ENCODE results near the gene CNTNAP2. TPM values are rescaled to one million over a fixed set of nuclear protein-coding genes. Genes with fewer than 3 reads are reported as not detected.

CNTNAP2 gene
- total RNA-seq, 2 experiments from 2014 or later, result 0.19 to 0.22 TPM

GRCh38 chr7:146494952-146495596, 378.5 kb downstream of the CNTNAP2 start:
- H3K4me3 Mint-ChIP-seq, result no peak overlapping the region
- peaks cover 2% of the 10 kb centered on the region for H3K9me3 Mint-ChIP-seq
- no peaks in the 10 kb centered on the region for H3K4me1 Mint-ChIP-seq
- no peaks in the 10 kb centered on the region for H3K36me3 Mint-ChIP-seq
- H3K27me3 Mint-ChIP-seq, result no peaks in the 10 kb centered on the region
- no peak for DNase-seq
- no peak overlapping the region for H3K27ac Mint-ChIP-seq

- Mint-ChIP-seq H3K9me3 (peaks cover 5% of the 10 kb centered on the region), H3K4me3 (no peak overlapping the region), H3K27ac (no peak overlapping the region), H3K27me3 (no peaks in the 10 kb centered on the region), H3K36me3 (no peaks in the 10 kb centered on the region), H3K4me1 (no peaks in the 10 kb centered on the region)
- DNase-seq, result no peak
Observed at GRCh38 chr7:146496657-146497056, 380.1 kb downstream of the CNTNAP2 start.

- Mint-ChIP-seq H3K27me3 (no peaks in the 10 kb centered on the region), H3K27ac (no peak overlapping the region), H3K9me3 (peaks cover 5% of the 10 kb centered on the region), H3K4me3 (no peak overlapping the region), H3K36me3 (no peaks in the 10 kb centered on the region), H3K4me1 (no peaks in the 10 kb centered on the region)
- no peak for DNase-seq
Observed at GRCh38 chr7:146499970-146500369, 383.4 kb downstream of the CNTNAP2 start.

- Mint-ChIP-seq H3K9me3 (peaks cover 8% of the 10 kb centered on the region), H3K4me3 (no peak overlapping the region), H3K27ac (no peak overlapping the region), H3K4me1 (no peaks in the 10 kb centered on the region), H3K36me3 (no peaks in the 10 kb centered on the region), H3K27me3 (no peaks in the 10 kb centered on the region)
- no peak for DNase-seq
Observed at GRCh38 chr7:146503844-146504243, 387.2 kb downstream of the CNTNAP2 start.

GRCh38 chr7:146510088-146510680, 393.6 kb downstream of the CNTNAP2 start:
- DNase-seq, result no peak
- no peaks in the 10 kb centered on the region for H3K36me3 Mint-ChIP-seq
- no peaks in the 10 kb centered on the region for H3K27me3 Mint-ChIP-seq
- H3K27ac Mint-ChIP-seq, result no peak overlapping the region
- H3K9me3 Mint-ChIP-seq, result peaks cover 32% of the 10 kb centered on the region
- H3K4me3 Mint-ChIP-seq, result no peak overlapping the region
- H3K4me1 Mint-ChIP-seq, result no peaks in the 10 kb centered on the region

- Mint-ChIP-seq H3K4me3 (no peak overlapping the region), H3K36me3 (no peaks in the 10 kb centered on the region), H3K9me3 (peaks cover 27% of the 10 kb centered on the region), H3K27me3 (no peaks in the 10 kb centered on the region), H3K4me1 (no peaks in the 10 kb centered on the region), H3K27ac (no peak overlapping the region)
- no peak for DNase-seq
Observed at GRCh38 chr7:146514304-146514703, 397.7 kb downstream of the CNTNAP2 start.

GRCh38 chr7:146528581-146528980, 412.0 kb downstream of the CNTNAP2 start:
- Mint-ChIP-seq H3K27ac (no peak overlapping the region), H3K4me1 (no peaks in the 10 kb centered on the region), H3K4me3 (no peak overlapping the region), H3K9me3 (peaks cover 3% of the 10 kb centered on the region), H3K27me3 (no peaks in the 10 kb centered on the region), H3K36me3 (no peaks in the 10 kb centered on the region)
- DNase-seq, result no peak

- H3K27ac Mint-ChIP-seq, result no peak overlapping the region
- peaks cover 5% of the 10 kb centered on the region for H3K9me3 Mint-ChIP-seq
- no peak for DNase-seq
- H3K36me3 Mint-ChIP-seq, result no peaks in the 10 kb centered on the region
- no peaks in the 10 kb centered on the region for H3K27me3 Mint-ChIP-seq
- no peaks in the 10 kb centered on the region for H3K4me1 Mint-ChIP-seq
- no peak overlapping the region for H3K4me3 Mint-ChIP-seq
Observed at GRCh38 chr7:146539836-146540235, 423.2 kb downstream of the CNTNAP2 start.

- no peak overlapping the region for H3K4me3 Mint-ChIP-seq
- no peaks in the 10 kb centered on the region for H3K4me1 Mint-ChIP-seq
- DNase-seq, result no peak
- no peak overlapping the region for H3K27ac Mint-ChIP-seq
- H3K36me3 Mint-ChIP-seq, result no peaks in the 10 kb centered on the region
- H3K9me3 Mint-ChIP-seq, result peaks cover 7% of the 10 kb centered on the region
- H3K27me3 Mint-ChIP-seq, result no peaks in the 10 kb centered on the region
Observed at GRCh38 chr7:146542101-146542500, 425.5 kb downstream of the CNTNAP2 start.

- H3K4me1 Mint-ChIP-seq, result no peaks in the 10 kb centered on the region
- no peak overlapping the region for H3K4me3 Mint-ChIP-seq
- H3K27ac Mint-ChIP-seq, result no peak overlapping the region
- H3K9me3 Mint-ChIP-seq, result peaks cover 10% of the 10 kb centered on the region
- H3K36me3 Mint-ChIP-seq, result no peaks in the 10 kb centered on the region
- no peak for DNase-seq
- H3K27me3 Mint-ChIP-seq, result no peaks in the 10 kb centered on the region
Observed at GRCh38 chr7:146544748-146545147, 428.1 kb downstream of the CNTNAP2 start.

GRCh38 chr7:146548816-146549215, 432.2 kb downstream of the CNTNAP2 start:
- no peak overlapping the region for H3K27ac Mint-ChIP-seq
- H3K9me3 Mint-ChIP-seq, result peaks cover 19% of the 10 kb centered on the region
- H3K36me3 Mint-ChIP-seq, result no peaks in the 10 kb centered on the region
- H3K4me1 Mint-ChIP-seq, result no peaks in the 10 kb centered on the region
- H3K4me3 Mint-ChIP-seq, result no peak overlapping the region
- DNase-seq, result no peak
- H3K27me3 Mint-ChIP-seq, result no peaks in the 10 kb centered on the region

- H3K4me3 Mint-ChIP-seq, result no peak overlapping the region
- no peaks in the 10 kb centered on the region for H3K4me1 Mint-ChIP-seq
- H3K27me3 Mint-ChIP-seq, result no peaks in the 10 kb centered on the region
- H3K9me3 Mint-ChIP-seq, result peaks cover 11% of the 10 kb centered on the region
- no peaks in the 10 kb centered on the region for H3K36me3 Mint-ChIP-seq
- DNase-seq, result no peak
- H3K27ac Mint-ChIP-seq, result no peak overlapping the region
Observed at GRCh38 chr7:146554556-146554955, 438.0 kb downstream of the CNTNAP2 start.

GRCh38 chr7:146557971-146558469, 441.4 kb downstream of the CNTNAP2 start:
- Mint-ChIP-seq H3K27me3 (no peaks in the 10 kb centered on the region), H3K4me3 (no peak overlapping the region), H3K4me1 (no peaks in the 10 kb centered on the region), H3K27ac (no peak overlapping the region), H3K36me3 (no peaks in the 10 kb centered on the region), H3K9me3 (no peaks in the 10 kb centered on the region)
- no peak for DNase-seq

- H3K4me3 Mint-ChIP-seq, result no peak overlapping the region
- no peak for DNase-seq
- H3K36me3 Mint-ChIP-seq, result no peaks in the 10 kb centered on the region
- H3K9me3 Mint-ChIP-seq, result no peaks in the 10 kb centered on the region
- no peak overlapping the region for H3K27ac Mint-ChIP-seq
- H3K27me3 Mint-ChIP-seq, result no peaks in the 10 kb centered on the region
- H3K4me1 Mint-ChIP-seq, result no peaks in the 10 kb centered on the region
Observed at GRCh38 chr7:146565872-146566271, 449.3 kb downstream of the CNTNAP2 start.

GRCh38 chr7:146575903-146576302, 459.3 kb downstream of the CNTNAP2 start:
- no peaks in the 10 kb centered on the region for H3K4me1 Mint-ChIP-seq
- no peaks in the 10 kb centered on the region for H3K9me3 Mint-ChIP-seq
- H3K36me3 Mint-ChIP-seq, result no peaks in the 10 kb centered on the region
- H3K27me3 Mint-ChIP-seq, result no peaks in the 10 kb centered on the region
- H3K27ac Mint-ChIP-seq, result no peak overlapping the region
- H3K4me3 Mint-ChIP-seq, result no peak overlapping the region
- DNase-seq, result no peak

- DNase-seq, result no peak
- H3K27ac Mint-ChIP-seq, result no peak overlapping the region
Observed at GRCh38 chr7:146591976-146592375, 475.4 kb downstream of the CNTNAP2 start.

More at GRCh38 chr7:146591976-146592375, 475.4 kb downstream of the CNTNAP2 start:
- no peaks in the 10 kb centered on the region for H3K4me1 Mint-ChIP-seq
- H3K9me3 Mint-ChIP-seq, result peaks cover 8% of the 10 kb centered on the region
- H3K4me3 Mint-ChIP-seq, result no peak overlapping the region
- H3K27me3 Mint-ChIP-seq, result no peaks in the 10 kb centered on the region
- no peaks in the 10 kb centered on the region for H3K36me3 Mint-ChIP-seq

All from activated naive CD8-positive, alpha-beta T cell treated with anti-CD3 and anti-CD28 coated beads for 36 hours (primary cell).